Dendritic cell treated with granulocyte-macrophage colony-stimulating factor and Interleukin-4, amounts not matched to agents 40 ng/mL and 50 ng/mL, for 4 days (primary cell): ENCODE results near the gene VIPR1.

Source experiments
- H3K27ac Mint-ChIP-seq: one replicate; pipeline ENCODE4 v1.8.0; 2022; ENCODE audit warnings: mild to moderate bottlenecking, mixed read lengths
- H3K27me3 Mint-ChIP-seq: one replicate; pipeline ENCODE4 v1.8.0; 2022; ENCODE audit warnings: mild to moderate bottlenecking, mixed read lengths
- H3K36me3 Mint-ChIP-seq: one replicate; pipeline ENCODE4 v1.8.0; 2022; ENCODE audit warnings: low read depth, mixed read lengths
- H3K4me1 Mint-ChIP-seq: one replicate; pipeline ENCODE4 v1.8.0; 2022; ENCODE audit warnings: low read depth, mixed read lengths
- H3K4me3 Mint-ChIP-seq: one replicate; pipeline ENCODE4 v1.8.0; 2022; ENCODE audit warnings: mild to moderate bottlenecking, moderate library complexity, mixed read lengths
- H3K9me3 Mint-ChIP-seq: one replicate; pipeline ENCODE4 v1.8.0; 2022; ENCODE audit warnings: mixed read lengths
- intact Hi-C: fragments of 100-400 bp; cut with micrococcal nuclease; formaldehyde crosslinking; loops from one replicate; pipeline ENCODE4 v1.15.0; 2022

Gene VIPR1

DNA sequence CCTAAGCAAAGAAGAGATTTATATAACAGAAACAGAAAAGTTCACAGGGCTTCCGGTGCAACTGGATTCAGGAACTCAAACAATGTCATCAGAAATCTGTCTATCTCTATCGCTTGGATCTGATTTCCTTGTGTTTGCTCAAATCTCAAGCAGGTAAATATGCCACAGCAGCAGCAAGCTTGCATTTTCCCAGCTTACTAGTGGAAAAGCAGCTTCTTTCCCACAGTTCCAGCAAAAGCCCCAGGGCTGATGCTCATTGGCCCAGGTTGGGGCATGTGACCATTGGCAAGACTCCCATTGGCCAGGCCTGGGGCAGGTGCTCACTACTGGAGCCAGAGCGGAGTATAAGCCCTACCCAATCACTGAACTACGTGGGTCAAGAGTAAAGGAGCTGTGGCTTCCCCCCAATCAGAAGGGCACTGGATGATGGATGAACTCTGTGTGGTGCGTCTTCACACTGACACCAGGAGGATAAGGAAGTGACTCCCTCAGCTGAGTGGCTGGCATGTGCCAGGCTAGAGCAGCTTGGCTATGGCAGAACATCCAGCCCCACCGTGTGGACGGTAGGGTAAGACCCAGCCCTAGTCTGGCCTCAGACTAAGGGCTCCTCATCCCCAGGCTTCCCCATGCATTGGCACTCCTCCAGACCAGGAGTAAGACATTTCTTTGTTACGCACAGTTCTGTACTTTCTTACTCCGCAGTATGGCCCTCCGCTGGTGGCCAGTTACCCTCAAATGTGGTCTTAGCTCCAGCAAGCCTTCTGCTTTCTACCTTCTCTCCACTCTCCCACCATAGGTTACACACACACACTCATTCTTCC is 13.1 kb upstream of the VIPR1 start:
- Mint-ChIP-seq H3K27me3 (peaks cover 5% of the 10 kb centered on the region), H3K27ac (peak overlapping the region; percentile 66), H3K36me3 (no peaks in the 10 kb centered on the region), H3K4me1 (peaks cover 61% of the 10 kb centered on the region), H3K9me3 (no peaks in the 10 kb centered on the region), H3K4me3 (no peak overlapping the region)
- intact Hi-C loops = no loop called here

DNA sequence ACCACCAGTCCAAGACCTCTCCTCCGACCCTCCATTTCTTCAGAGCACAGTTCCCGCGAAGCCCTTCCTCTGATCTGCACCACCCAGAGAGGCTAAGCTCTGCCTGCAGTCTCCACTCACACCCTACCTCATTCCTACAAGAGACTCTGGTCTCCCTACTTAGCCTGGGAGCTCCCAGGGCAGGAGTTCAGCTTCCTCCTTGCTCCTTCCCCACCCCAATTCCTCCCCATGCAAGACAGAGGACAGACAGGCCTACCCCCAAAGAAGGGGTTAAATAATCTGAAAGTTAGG is 12.6 kb upstream of the VIPR1 start:
- Mint-ChIP-seq H3K4me1 (peaks cover 61% of the 10 kb centered on the region), H3K27ac (peak overlapping the region; percentile 66), H3K4me3 (no peak overlapping the region), H3K9me3 (no peaks in the 10 kb centered on the region), H3K27me3 (peaks cover 3% of the 10 kb centered on the region), H3K36me3 (no peaks in the 10 kb centered on the region)
- intact Hi-C loops = no loop called here

DNA sequence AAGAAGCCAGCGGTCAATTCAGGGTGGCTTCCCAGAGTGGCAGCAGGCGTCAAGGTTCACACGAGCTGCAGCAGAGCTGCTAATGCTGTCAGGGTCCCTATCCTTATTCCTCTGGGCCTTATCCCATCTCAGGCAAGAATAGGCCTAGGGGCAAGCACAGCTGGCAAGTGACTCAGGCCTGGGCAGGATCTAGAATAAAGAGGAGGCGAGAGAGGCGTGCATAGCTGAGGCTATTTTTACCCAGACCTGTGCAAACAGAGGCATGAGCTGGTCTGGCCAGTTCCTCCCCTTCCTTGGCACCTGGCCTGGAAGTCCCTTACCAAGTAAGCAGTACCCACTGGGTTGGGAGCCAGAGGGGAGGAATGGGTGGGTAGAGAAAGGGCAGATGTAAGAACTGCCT is 12.2 kb upstream of the VIPR1 start:
- H3K36me3 Mint-ChIP-seq = no peaks in the 10 kb centered on the region
- peaks cover 61% of the 10 kb centered on the region for H3K4me1 Mint-ChIP-seq
- H3K9me3 Mint-ChIP-seq = no peaks in the 10 kb centered on the region
- intact Hi-C loops = no loop called here
- peak overlapping the region; percentile 49 for H3K4me3 Mint-ChIP-seq
- H3K27me3 Mint-ChIP-seq = no peaks in the 10 kb centered on the region
- peak overlapping the region; percentile 66 for H3K27ac Mint-ChIP-seq

DNA sequence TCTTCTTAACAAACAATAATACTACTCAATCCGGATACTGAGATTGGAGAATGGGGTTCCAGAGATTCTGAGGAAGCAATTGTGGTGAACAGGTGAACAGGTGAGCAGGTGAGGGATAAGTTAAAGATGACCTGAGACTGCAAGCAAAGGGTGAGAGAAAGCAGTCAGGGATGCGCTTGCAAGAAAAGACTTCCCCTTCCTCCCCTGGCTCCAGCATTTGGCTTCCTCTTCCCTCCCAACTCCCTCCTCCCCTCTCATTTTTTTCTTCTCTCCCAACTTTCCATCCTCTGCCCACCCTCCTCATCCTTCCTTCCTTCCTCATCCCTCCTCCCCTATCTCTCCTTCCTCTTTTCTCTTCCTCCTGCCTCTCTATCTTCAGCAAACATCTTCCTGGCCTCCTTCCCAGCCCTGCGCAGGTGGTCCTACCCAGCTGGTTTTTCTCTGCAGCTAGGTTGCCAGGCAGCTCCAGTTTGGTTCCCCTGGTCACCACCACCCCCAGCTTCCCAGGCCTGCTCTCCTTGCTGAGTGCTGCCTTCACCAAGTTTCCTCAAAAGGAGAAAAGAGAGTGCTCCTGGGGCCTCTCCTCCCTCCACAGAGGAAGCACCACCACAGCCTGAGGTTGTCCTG is 10.4 kb upstream of the VIPR1 start:
- no peak overlapping the region for H3K4me3 Mint-ChIP-seq
- intact Hi-C loops = no loop called here

GRCh38 chr3:42492508-42493080 is 9.8 kb upstream of the VIPR1 start:
- Mint-ChIP-seq H3K27ac (peak overlapping the region; percentile 75), H3K4me1 (peaks cover 48% of the 10 kb centered on the region), H3K9me3 (no peaks in the 10 kb centered on the region), H3K27me3 (peaks cover 8% of the 10 kb centered on the region), H3K36me3 (no peaks in the 10 kb centered on the region), H3K4me3 (no peak overlapping the region)
- intact Hi-C loops = no loop called here

More for the DNA sequence above, 10.4 kb upstream of the VIPR1 start:
- Mint-ChIP-seq H3K9me3 (no peaks in the 10 kb centered on the region), H3K36me3 (no peaks in the 10 kb centered on the region), H3K27ac (peak overlapping the region; percentile 75), H3K4me1 (peaks cover 54% of the 10 kb centered on the region), H3K27me3 (peaks cover 3% of the 10 kb centered on the region)

- Mint-ChIP-seq H3K27ac (peak overlapping the region; percentile 75), H3K4me1 (peaks cover 47% of the 10 kb centered on the region), H3K9me3 (no peaks in the 10 kb centered on the region), H3K36me3 (no peaks in the 10 kb centered on the region), H3K27me3 (peaks cover 14% of the 10 kb centered on the region), H3K4me3 (no peak overlapping the region)
- intact Hi-C loops = no loop called here
These were observed 9.2 kb upstream of the VIPR1 start for GRCh38 chr3:42493126-42493797.

DNA sequence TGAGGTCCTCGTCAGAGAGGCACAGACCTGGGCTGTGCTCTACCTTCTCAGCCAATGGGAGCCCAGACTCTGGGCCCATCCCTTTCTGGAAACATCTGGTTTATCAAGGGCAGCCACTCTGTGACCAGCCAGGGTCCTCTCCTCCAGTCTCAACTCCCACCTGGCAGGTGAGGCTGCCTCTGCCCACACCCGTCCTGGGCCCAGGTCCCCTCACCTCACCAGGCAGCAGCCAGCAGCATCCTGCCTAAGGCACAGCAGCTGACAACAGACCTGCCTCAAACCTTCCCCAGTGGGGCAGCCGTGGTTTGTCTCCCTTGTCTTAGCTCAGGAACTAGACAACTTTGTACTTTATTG is 8.7 kb upstream of the VIPR1 start:
- intact Hi-C loops = no loop called here
- no peak overlapping the region for H3K4me3 Mint-ChIP-seq
- H3K9me3 Mint-ChIP-seq = no peaks in the 10 kb centered on the region
- H3K27ac Mint-ChIP-seq = no peak overlapping the region
- no peaks in the 10 kb centered on the region for H3K36me3 Mint-ChIP-seq
- peaks cover 42% of the 10 kb centered on the region for H3K4me1 Mint-ChIP-seq
- H3K27me3 Mint-ChIP-seq = peaks cover 19% of the 10 kb centered on the region

DNA sequence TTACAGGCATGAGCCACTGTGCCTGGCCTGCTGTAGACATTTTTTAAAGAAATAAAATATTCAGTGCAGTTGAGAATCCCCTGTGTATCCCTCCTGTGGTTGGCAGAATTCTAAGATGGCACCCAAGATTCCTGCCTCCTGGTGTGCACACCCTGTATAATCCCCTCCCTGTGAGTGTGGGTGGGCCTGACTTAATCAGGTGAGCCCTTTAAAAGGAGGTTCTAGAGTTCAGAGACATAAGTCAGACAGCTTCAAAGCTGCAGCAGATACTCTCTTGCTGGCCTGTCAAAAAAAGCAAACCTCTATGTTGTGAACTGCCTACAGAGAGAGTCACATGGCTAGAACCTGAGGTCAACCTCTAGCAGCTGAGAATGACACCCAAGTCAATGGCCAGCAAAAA is 7.0 kb upstream of the VIPR1 start:
- intact Hi-C loops = no loop called here
- peaks cover 34% of the 10 kb centered on the region for H3K27me3 Mint-ChIP-seq
- H3K27ac Mint-ChIP-seq = no peak overlapping the region
- no peaks in the 10 kb centered on the region for H3K9me3 Mint-ChIP-seq
- no peak overlapping the region for H3K4me3 Mint-ChIP-seq
- peaks cover 26% of the 10 kb centered on the region for H3K4me1 Mint-ChIP-seq
- H3K36me3 Mint-ChIP-seq = no peaks in the 10 kb centered on the region

DNA sequence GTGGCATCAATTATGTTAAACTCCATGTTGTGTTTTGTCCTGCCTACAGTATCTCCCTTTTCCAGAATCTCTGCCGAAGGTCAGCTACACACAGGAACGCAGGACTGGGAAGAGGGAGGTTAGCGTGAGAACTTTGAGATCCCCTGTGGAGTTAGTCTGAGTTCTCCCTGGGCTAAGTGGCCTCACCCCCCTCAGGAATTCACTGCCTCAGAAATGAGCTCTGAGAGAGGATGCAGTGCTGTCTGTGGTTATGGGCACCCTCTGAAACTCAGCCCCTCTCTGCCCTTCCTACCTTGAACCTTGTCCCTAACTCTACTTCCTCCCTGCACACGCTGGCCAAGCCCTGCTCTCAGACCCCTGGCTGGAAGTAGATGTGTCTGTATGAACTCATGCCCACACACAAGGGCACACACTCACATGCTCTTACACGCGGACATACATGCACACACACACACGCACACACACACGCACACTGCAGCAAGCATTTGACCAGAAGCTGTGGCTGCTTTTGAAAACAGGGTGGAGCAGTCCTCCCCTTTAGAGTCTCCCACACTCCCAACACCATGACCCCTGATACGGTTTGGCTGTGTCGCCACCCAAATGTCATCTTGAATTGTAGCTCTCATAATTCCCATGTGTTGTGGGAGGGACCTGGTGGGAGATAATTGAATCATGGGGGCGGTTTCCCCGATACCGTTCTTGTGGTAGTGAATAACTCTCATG is 5.3 kb upstream of the VIPR1 start:
- H3K27me3 Mint-ChIP-seq = peaks cover 52% of the 10 kb centered on the region
- H3K4me3 Mint-ChIP-seq = no peak overlapping the region
- H3K27ac Mint-ChIP-seq = peak overlapping the region; percentile 10
- H3K4me1 Mint-ChIP-seq = peaks cover 24% of the 10 kb centered on the region
- H3K36me3 Mint-ChIP-seq = no peaks in the 10 kb centered on the region
- no peaks in the 10 kb centered on the region for H3K9me3 Mint-ChIP-seq
- intact Hi-C loops = no loop called here

DNA sequence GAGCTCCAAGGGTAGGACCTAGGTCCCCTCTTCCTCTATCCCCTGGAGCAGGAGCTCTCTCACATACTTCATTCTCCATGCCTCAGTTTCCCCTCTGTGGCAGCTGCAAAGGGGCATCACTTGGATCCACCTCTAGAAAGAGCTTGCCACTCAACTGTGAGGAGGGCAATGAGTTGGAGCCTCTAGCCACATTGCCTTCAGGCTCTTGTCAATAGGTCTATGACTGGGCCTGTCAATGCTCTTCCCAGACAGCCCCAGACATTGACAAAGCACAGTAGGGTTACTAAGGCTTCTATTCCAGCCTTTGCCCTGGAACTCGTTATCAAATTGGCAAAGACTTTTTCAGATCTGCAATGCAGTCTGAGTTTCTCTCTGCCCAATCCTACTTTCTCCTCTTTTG is 4.4 kb upstream of the VIPR1 start:
- no peaks in the 10 kb centered on the region for H3K9me3 Mint-ChIP-seq
- H3K27ac Mint-ChIP-seq = no peak overlapping the region
- H3K36me3 Mint-ChIP-seq = no peaks in the 10 kb centered on the region
- intact Hi-C loops = no loop called here
- peaks cover 55% of the 10 kb centered on the region for H3K27me3 Mint-ChIP-seq
- no peak overlapping the region for H3K4me3 Mint-ChIP-seq
- peaks cover 22% of the 10 kb centered on the region for H3K4me1 Mint-ChIP-seq

DNA sequence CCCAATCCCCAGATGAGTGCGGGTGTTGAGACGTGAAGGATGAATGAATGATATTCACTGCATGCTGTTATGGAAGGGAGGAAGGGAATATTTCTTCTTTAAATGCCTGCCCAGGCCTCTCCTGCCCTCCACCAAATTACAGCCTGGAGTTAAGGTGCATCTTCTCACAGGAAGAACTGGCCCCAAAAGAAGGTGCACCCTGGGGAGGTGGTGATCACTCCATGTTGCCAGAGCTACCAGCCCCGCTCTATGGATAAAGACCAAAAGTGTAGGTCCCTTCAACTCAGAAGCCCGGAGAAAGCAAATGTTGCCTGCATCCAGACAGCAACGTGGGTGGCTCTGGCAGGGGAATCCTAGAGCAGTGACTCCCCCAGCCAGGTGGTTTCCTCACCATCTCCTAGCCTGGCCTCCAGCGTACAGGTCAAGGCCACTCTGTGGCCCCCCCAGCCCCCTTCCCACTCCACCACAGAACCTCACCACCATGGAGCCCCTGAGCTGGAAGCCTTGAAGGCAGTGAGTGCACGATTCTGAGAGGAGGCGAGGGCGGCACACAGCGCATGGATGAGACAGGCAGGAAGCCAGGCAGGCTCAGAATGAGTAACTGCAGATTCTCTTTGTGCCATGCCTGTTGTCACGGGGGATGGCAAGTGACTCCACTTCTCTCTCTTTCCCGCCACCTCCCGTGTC is 3.5 kb upstream of the VIPR1 start:
- intact Hi-C loops = no loop called here
- no peaks in the 10 kb centered on the region for H3K9me3 Mint-ChIP-seq
- H3K4me1 Mint-ChIP-seq = peaks cover 31% of the 10 kb centered on the region
- H3K27ac Mint-ChIP-seq = no peak overlapping the region
- H3K27me3 Mint-ChIP-seq = peaks cover 59% of the 10 kb centered on the region
- H3K36me3 Mint-ChIP-seq = no peaks in the 10 kb centered on the region
- no peak overlapping the region for H3K4me3 Mint-ChIP-seq

- Mint-ChIP-seq H3K36me3 (no peaks in the 10 kb centered on the region), H3K9me3 (no peaks in the 10 kb centered on the region), H3K4me3 (no peak overlapping the region), H3K27me3 (peaks cover 59% of the 10 kb centered on the region), H3K27ac (no peak overlapping the region), H3K4me1 (peaks cover 36% of the 10 kb centered on the region)
- intact Hi-C loops = no loop called here
These were observed 3.0 kb upstream of the VIPR1 start for GRCh38 chr3:42499478-42499871.

DNA sequence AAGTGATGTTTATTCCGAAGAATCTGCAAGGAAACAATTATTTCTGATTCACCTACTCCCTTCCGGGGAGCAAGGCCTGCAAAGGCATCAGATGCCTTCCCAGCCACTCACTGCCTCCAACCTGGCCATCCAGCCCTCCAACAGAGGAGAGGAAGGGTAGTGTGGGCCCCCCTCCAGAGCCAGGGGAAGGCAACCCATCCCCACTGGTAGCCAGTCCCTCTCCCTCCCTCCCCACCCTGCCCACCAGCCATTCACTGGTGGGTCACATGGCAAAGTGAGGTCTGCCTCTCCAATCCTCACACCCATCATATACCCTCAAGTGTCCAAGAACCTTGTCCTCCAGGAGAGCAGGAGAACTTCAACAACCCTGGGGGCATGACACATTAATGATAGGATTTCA is 2.4 kb upstream of the VIPR1 start:
- Mint-ChIP-seq H3K4me3 (no peak overlapping the region), H3K9me3 (no peaks in the 10 kb centered on the region), H3K27ac (no peak overlapping the region), H3K4me1 (peaks cover 41% of the 10 kb centered on the region), H3K36me3 (no peaks in the 10 kb centered on the region), H3K27me3 (peaks cover 59% of the 10 kb centered on the region)
- intact Hi-C loops = no loop called here
